Urothelium cell line (cell line): ENCODE results near the gene NTN4.
"Not testable (repeated sequence)": the region's sequence is repeated elsewhere in the genome, so short reads cannot be mapped to it uniquely, and the experiment has no call there.

Experiments
- DNase-seq: peaks from one replicate; pipeline ENCODE4 v3.0.0; 2011; ENCODE audit warnings: low spot score, mixed read lengths
- FAIRE-seq: peaks from 2 replicates; lab custom pipeline; 2011; peaks lifted over from hg19 to GRCh38; lab: Jason Lieb, UNC

NTN4 gene

GRCh38 chr12:95790033-95790916, at the start of gene NTN4:
Gene NTN4 (minus strand): TSS chr12:95790764. CDS start chr12:95790309, 455 bp downstream.
- DNase-seq (peak; percentile 25), FAIRE-seq (no peak)

GRCh38 chr12:95838125-95838524, 47.6 kb upstream of the NTN4 start:
- DNase-seq: peak; percentile 6
- FAIRE-seq: no peak

- no peak for FAIRE-seq
These were observed 46.9 kb upstream of the NTN4 start for GRCh38 chr12:95837240-95838038.

GRCh38 chr12:95836630-95837239, 46.2 kb upstream of the NTN4 start:
- no peak for DNase-seq
- no peak for FAIRE-seq

More at GRCh38 chr12:95837240-95838038, 46.9 kb upstream of the NTN4 start:
- no peak for DNase-seq

GRCh38 chr12:95836185-95836609, 45.6 kb upstream of the NTN4 start:
- DNase-seq: peak; percentile 5
- FAIRE-seq: no peak

GRCh38 chr12:95834572-95834971, 44.0 kb upstream of the NTN4 start:
- FAIRE-seq: no peak

GRCh38 chr12:95830335-95831089, 39.9 kb upstream of the NTN4 start:
- no peak for FAIRE-seq
- no peak for DNase-seq

More at GRCh38 chr12:95834572-95834971, 44.0 kb upstream of the NTN4 start:
- no peak for DNase-seq

GRCh38 chr12:95829395-95829794, 38.8 kb upstream of the NTN4 start:
- DNase-seq (no peak), FAIRE-seq (no peak)

- FAIRE-seq: no peak
- peak; percentile 56 for DNase-seq
These were observed 29.6 kb upstream of the NTN4 start for GRCh38 chr12:95820096-95820703.

GRCh38 chr12:95815632-95816212, 25.2 kb upstream of the NTN4 start:
- no peak for FAIRE-seq
- peak; percentile 22 for DNase-seq

GRCh38 chr12:95812155-95812554, 21.6 kb upstream of the NTN4 start:
- not testable (repeated sequence) for DNase-seq, FAIRE-seq

GRCh38 chr12:95810411-95810810, 19.8 kb upstream of the NTN4 start:
- no peak for DNase-seq
- no peak for FAIRE-seq

- no peak for FAIRE-seq
These were observed 18.6 kb upstream of the NTN4 start for GRCh38 chr12:95809000-95809680.

GRCh38 chr12:95808146-95808545, 17.6 kb upstream of the NTN4 start:
- no peak for FAIRE-seq

More at GRCh38 chr12:95809000-95809680, 18.6 kb upstream of the NTN4 start:
- no peak for DNase-seq

GRCh38 chr12:95805864-95806671, 15.5 kb upstream of the NTN4 start:
- no peak for FAIRE-seq

More at GRCh38 chr12:95808146-95808545, 17.6 kb upstream of the NTN4 start:
- DNase-seq: no peak

GRCh38 chr12:95804291-95804690, 13.7 kb upstream of the NTN4 start:
- FAIRE-seq (no peak), DNase-seq (no peak)

More at GRCh38 chr12:95805864-95806671, 15.5 kb upstream of the NTN4 start:
- peak; percentile 51 for DNase-seq

GRCh38 chr12:95803817-95804216, 13.3 kb upstream of the NTN4 start:
- FAIRE-seq (no peak), DNase-seq (no peak)
